PFSK-1 (cell line): ENCODE data around the gene RSRC1.

Experiments used
- FOXP2 ChIP-seq: optimal IDR thresholded peaks from 2 replicates; pipeline ENCODE3; 2011; ENCODE audit warnings: borderline replicate concordance, control low read depth, inconsistent platforms; ENCODE audit not compliant: insufficient read depth; ENCODE audit errors: extremely low read length, extremely low read depth
- POLR2AphosphoS5 ChIP-seq: IDR thresholded peaks from 2 replicates; pipeline ENCODE4 v1.6.1; 2012; ENCODE audit warnings: low read depth, mild to moderate bottlenecking, control low read depth, low read length, moderate library complexity
- REST ChIP-seq, 2 experiments: IDR thresholded peaks; 2 replicates each; pipeline versions ENCODE4 v1.6.1 to v1.8.0; 2011 to 2012; ENCODE audit warnings: low read depth in 2 of 2, low read length in 2 of 2, control low read depth in 1 of 2, inconsistent platforms in 1 of 2, mild to moderate bottlenecking in 1 of 2, moderate library complexity in 1 of 2; ENCODE audit not compliant: insufficient read depth in 1 of 2
- SIN3A ChIP-seq: IDR thresholded peaks from 2 replicates; pipeline ENCODE4 v1.6.1; 2012; ENCODE audit warnings: mild to moderate bottlenecking, low read length, moderate library complexity, borderline replicate concordance; ENCODE audit not compliant: insufficient read depth
- TAF1 ChIP-seq: IDR thresholded peaks from 2 replicates; pipeline ENCODE4 v1.6.1; 2012; ENCODE audit warnings: low read length, control low read depth, borderline replicate concordance; ENCODE audit not compliant: insufficient read depth

GRCh38 chr3:158420654-158421396 is 310.9 kb downstream of the RSRC1 start:
- no peak for TF ChIP-seq POLR2AphosphoS5
- no peak for TF ChIP-seq REST (IDR thresholded peaks at IDR 0.05; ENCODE audit: insufficient read depth in 1 of 2, low read depth in 2 of 2, low read length in 2 of 2)
- no peak for TF ChIP-seq TAF1
- TF ChIP-seq SIN3A, result no peak
- TF ChIP-seq FOXP2, result no peak
